ENCODE measurements around the gene EFNA4.
A peak's percentile ranks its signal among the peaks of the same experiment; 100 is the strongest.

Gene EFNA4

GRCh38 chr1:155060736-155061135 lies 2.8 kb upstream of the EFNA4 start:
- H3K27me3 ChIP-seq (ENCODE audit: control insufficient read depth in 1 of 2, insufficient read depth in 1 of 2, low read length in 2 of 2) = no peaks in the 10 kb centered on the region
- no peak overlapping the region for H2AK5ac ChIP-seq (ENCODE audit: low read length, severe bottlenecking)
- no peak overlapping the region for H3K4ac ChIP-seq (ENCODE audit: low read depth in 1 of 2, low read length in 2 of 2)
- H3K9me3 ChIP-seq (ENCODE audit: control insufficient read depth, low read length) = no peaks in the 10 kb centered on the region
- no peak overlapping the region for H3K4me3 ChIP-seq (ENCODE audit: insufficient read depth in 1 of 2, low read depth in 1 of 2, low read length in 2 of 2)
- no peak for DNase-seq
- H3K27ac ChIP-seq (ENCODE audit: low read length, poor library complexity, severe bottlenecking) = no peak overlapping the region
- peak overlapping the region; percentile 53 for H2BK15ac ChIP-seq (ENCODE audit: low read depth, poor library complexity, severe bottlenecking)
- H3K9ac ChIP-seq (ENCODE audit: low read length) = no peak overlapping the region
- 93% methylated on average over 8 of the region's 8 CpGs for WGBS
- H4K8ac ChIP-seq (ENCODE audit: low read length) = no peak overlapping the region
- no peak overlapping the region for H2BK120ac ChIP-seq (ENCODE audit: low read depth, low read length)
- H2AFZ ChIP-seq (ENCODE audit: low read depth, low read length) = no peak overlapping the region
- H2BK5ac ChIP-seq (ENCODE audit: low read depth, low read length, poor library complexity, severe bottlenecking) = no peak overlapping the region
- no peak overlapping the region for H3K23ac ChIP-seq (ENCODE audit: low read length in 2 of 2)
- H2BK12ac ChIP-seq (ENCODE audit: low read length in 2 of 2) = no peak overlapping the region
- peaks cover 7% of the 10 kb centered on the region for H3K79me1 ChIP-seq (replicated peaks; ENCODE audit: low read length, poor library complexity, severe bottlenecking)
- H4K91ac ChIP-seq (ENCODE audit: low read length) = no peak overlapping the region
- no peak overlapping the region for H3K14ac ChIP-seq (ENCODE audit: low read length in 2 of 2)
- H3K4me1 ChIP-seq (ENCODE audit: control insufficient read depth, insufficient read depth, low read depth, low read length) = peaks cover 23% of the 10 kb centered on the region
- no peak overlapping the region for H3K18ac ChIP-seq (ENCODE audit: low read depth in 1 of 2, low read length in 2 of 2)
- peaks cover 47 to 48% of the 10 kb centered on the region in 2 experiments for H3K36me3 ChIP-seq (ENCODE audit: control insufficient read depth in 1 of 2, insufficient read depth in 2 of 2, low read depth in 1 of 2, low read length in 2 of 2)
- H3K4me2 ChIP-seq (ENCODE audit: low read length, poor library complexity, severe bottlenecking) = no peak overlapping the region

DNA sequence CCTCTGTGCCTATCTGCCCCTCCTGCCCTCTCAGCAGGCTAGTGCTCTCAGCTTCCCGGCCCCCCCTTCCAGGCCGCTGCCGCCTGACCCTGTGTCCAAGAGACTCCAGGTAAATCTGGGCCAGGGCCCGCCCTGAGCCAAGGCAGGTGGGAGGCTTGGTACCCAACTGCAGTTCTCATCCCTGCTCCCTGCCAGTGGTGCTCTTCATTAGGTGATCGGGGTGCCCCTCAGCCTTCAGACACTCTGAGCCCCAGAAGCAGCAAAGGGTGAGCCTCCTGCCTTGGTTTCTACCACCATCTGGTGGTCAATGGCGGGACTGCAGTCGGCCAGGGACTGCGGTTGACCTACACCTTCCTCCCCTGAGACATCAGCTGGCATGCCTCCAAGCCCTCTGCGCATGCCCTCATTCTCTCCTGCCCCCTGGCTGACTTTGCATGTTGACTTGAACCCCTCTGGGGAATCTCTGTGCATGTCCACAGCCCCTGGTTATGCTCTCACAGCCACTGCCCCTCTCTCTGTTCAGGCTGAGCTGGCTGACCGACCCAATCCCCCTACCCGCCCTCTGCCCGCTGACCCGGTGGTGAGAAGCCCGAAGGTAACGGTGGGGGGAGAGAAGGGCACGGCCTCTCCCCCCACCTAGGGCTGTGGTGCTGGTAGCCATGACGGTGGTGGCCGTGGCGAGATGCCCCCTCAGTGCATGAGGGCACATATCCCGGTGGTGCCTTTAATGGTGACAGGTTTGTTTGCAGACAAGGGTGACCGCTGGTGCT lies 2.0 kb upstream of the EFNA4 start:
- H3K27me3 ChIP-seq (ENCODE audit: control insufficient read depth in 1 of 2, insufficient read depth in 1 of 2, low read length in 2 of 2) = no peaks in the 10 kb centered on the region
- no peak overlapping the region for H2BK5ac ChIP-seq (ENCODE audit: low read depth, low read length, poor library complexity, severe bottlenecking)
- H2AFZ ChIP-seq (ENCODE audit: low read depth, low read length) = no peak overlapping the region
- H3K14ac ChIP-seq (ENCODE audit: low read length in 2 of 2) = no peak overlapping the region
- H3K4me1 ChIP-seq (ENCODE audit: control insufficient read depth, insufficient read depth, low read depth, low read length) = peaks cover 23% of the 10 kb centered on the region
- H4K91ac ChIP-seq (ENCODE audit: low read length) = no peak overlapping the region
- WGBS = 41% methylated on average over 16 of the region's 21 CpGs
- no peak overlapping the region for H3K4ac ChIP-seq (ENCODE audit: low read depth in 1 of 2, low read length in 2 of 2)
- H3K18ac ChIP-seq (ENCODE audit: low read depth in 1 of 2, low read length in 2 of 2) = no peak overlapping the region
- H2BK12ac ChIP-seq (ENCODE audit: low read length in 2 of 2) = peak overlapping the region in 1 of 2 experiments; percentile 60
- no peak overlapping the region for H3K27ac ChIP-seq (ENCODE audit: low read length, poor library complexity, severe bottlenecking)
- H3K4me2 ChIP-seq (ENCODE audit: low read length, poor library complexity, severe bottlenecking) = no peak overlapping the region
- H2AK5ac ChIP-seq (ENCODE audit: low read length, severe bottlenecking) = no peak overlapping the region
- peak overlapping the region; percentile 33 for H4K8ac ChIP-seq (ENCODE audit: low read length)
- H3K36me3 ChIP-seq (ENCODE audit: control insufficient read depth in 1 of 2, insufficient read depth in 2 of 2, low read depth in 1 of 2, low read length in 2 of 2) = peaks cover 39 to 44% of the 10 kb centered on the region in 2 experiments
- H3K9me3 ChIP-seq (ENCODE audit: control insufficient read depth, low read length) = no peaks in the 10 kb centered on the region
- no peak overlapping the region for H2BK15ac ChIP-seq (ENCODE audit: low read depth, poor library complexity, severe bottlenecking)
- H3K4me3 ChIP-seq (ENCODE audit: insufficient read depth in 1 of 2, low read depth in 1 of 2, low read length in 2 of 2) = no peak overlapping the region
- H3K9ac ChIP-seq (ENCODE audit: low read length) = no peak overlapping the region
- peaks cover 9% of the 10 kb centered on the region for H3K79me1 ChIP-seq (replicated peaks; ENCODE audit: low read length, poor library complexity, severe bottlenecking)
- no peak overlapping the region for H2BK120ac ChIP-seq (ENCODE audit: low read depth, low read length)
- H3K23ac ChIP-seq (ENCODE audit: low read length in 2 of 2) = no peak overlapping the region
- peak; percentile 83 for DNase-seq

- H4K91ac ChIP-seq (ENCODE audit: low read length) = no peak overlapping the region
These were observed 1.3 kb upstream of the EFNA4 start for GRCh38 chr1:155062151-155062686.

DNA sequence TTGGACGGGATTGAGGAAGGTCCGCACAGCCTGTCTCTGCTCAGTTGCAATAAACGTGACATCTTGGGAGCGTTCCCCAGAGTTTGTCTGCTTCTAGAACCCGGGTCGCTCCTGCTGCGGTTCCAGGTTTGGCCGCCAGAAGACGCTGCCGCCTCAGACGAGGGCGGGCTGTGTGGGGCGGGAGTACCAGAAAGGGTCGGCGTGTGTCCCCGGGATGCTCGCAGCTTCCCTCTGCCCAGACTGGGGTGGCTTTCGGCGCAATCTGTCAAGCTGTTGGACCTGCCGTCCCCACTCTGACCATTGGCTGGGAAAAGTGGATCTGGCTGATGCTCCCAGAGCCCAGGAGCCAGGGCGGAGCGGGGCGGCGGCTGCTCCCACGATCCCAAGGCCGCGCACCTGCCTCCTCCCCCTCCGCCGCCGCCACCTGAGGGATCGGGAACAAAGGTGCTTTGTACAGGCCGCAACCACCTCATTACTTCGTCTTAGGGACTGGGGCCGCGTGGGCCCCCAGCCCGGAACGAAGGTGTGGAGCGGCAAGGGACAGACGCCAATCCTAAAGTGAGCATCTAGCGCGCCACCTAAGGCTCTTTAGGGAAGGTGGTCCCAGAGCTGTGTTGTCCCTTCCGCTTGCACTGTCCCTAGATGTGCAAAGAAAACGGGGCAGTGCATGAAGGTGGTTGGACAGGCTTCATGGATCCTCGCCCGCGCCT lies 683 bp upstream of the EFNA4 start:
- no peak overlapping the region for H4K8ac ChIP-seq (ENCODE audit: low read length)
- no peak overlapping the region for H3K4ac ChIP-seq (ENCODE audit: low read depth in 1 of 2, low read length in 2 of 2)
- H3K27me3 ChIP-seq (ENCODE audit: control insufficient read depth in 1 of 2, insufficient read depth in 1 of 2, low read length in 2 of 2) = no peaks in the 10 kb centered on the region
- no peak overlapping the region for H3K23ac ChIP-seq (ENCODE audit: low read length in 2 of 2)
- peaks cover 23% of the 10 kb centered on the region for H3K4me1 ChIP-seq (ENCODE audit: control insufficient read depth, insufficient read depth, low read depth, low read length)
- peaks cover 10% of the 10 kb centered on the region for H3K79me1 ChIP-seq (replicated peaks; ENCODE audit: low read length, poor library complexity, severe bottlenecking)
- H3K9me3 ChIP-seq (ENCODE audit: control insufficient read depth, low read length) = no peaks in the 10 kb centered on the region
- H2AFZ ChIP-seq (ENCODE audit: low read depth, low read length) = no peak overlapping the region
- no peak overlapping the region for H2BK15ac ChIP-seq (ENCODE audit: low read depth, poor library complexity, severe bottlenecking)
- H3K36me3 ChIP-seq (ENCODE audit: control insufficient read depth in 1 of 2, insufficient read depth in 2 of 2, low read depth in 1 of 2, low read length in 2 of 2) = peaks cover 26 to 39% of the 10 kb centered on the region in 2 experiments
- H3K14ac ChIP-seq (ENCODE audit: low read length in 2 of 2) = no peak overlapping the region
- peak overlapping the region; percentile 50 for H3K4me2 ChIP-seq (ENCODE audit: low read length, poor library complexity, severe bottlenecking)
- H4K91ac ChIP-seq (ENCODE audit: low read length) = no peak overlapping the region
- DNase-seq = peak; percentile 69
- H3K4me3 ChIP-seq (ENCODE audit: insufficient read depth in 1 of 2, low read depth in 1 of 2, low read length in 2 of 2) = peak overlapping the region; percentile 36 to 92
- H2BK12ac ChIP-seq (ENCODE audit: low read length in 2 of 2) = no peak overlapping the region
- no peak overlapping the region for H2BK120ac ChIP-seq (ENCODE audit: low read depth, low read length)
- H2AK5ac ChIP-seq (ENCODE audit: low read length, severe bottlenecking) = no peak overlapping the region
- H2BK5ac ChIP-seq (ENCODE audit: low read depth, low read length, poor library complexity, severe bottlenecking) = no peak overlapping the region
- H3K27ac ChIP-seq (ENCODE audit: low read length, poor library complexity, severe bottlenecking) = no peak overlapping the region
- H3K9ac ChIP-seq (ENCODE audit: low read length) = no peak overlapping the region
- 4% methylated on average over 43 of the region's 46 CpGs for WGBS
- no peak overlapping the region for H3K18ac ChIP-seq (ENCODE audit: low read depth in 1 of 2, low read length in 2 of 2)

More at GRCh38 chr1:155062151-155062686, 1.3 kb upstream of the EFNA4 start:
- WGBS = 6% methylated on average over 24 of the region's 29 CpGs
- Histone ChIP-seq H3K79me1 (replicated peaks; ENCODE audit: low read length, poor library complexity, severe bottlenecking) (peaks cover 10% of the 10 kb centered on the region), H2AFZ (ENCODE audit: low read depth, low read length) (no peak overlapping the region), H3K9me3 (ENCODE audit: control insufficient read depth, low read length) (no peaks in the 10 kb centered on the region), H3K27ac (ENCODE audit: low read length, poor library complexity, severe bottlenecking) (no peak overlapping the region), H2BK5ac (ENCODE audit: low read depth, low read length, poor library complexity, severe bottlenecking) (no peak overlapping the region), H3K36me3 (ENCODE audit: control insufficient read depth in 1 of 2, insufficient read depth in 2 of 2, low read depth in 1 of 2, low read length in 2 of 2) (peaks cover 33 to 43% of the 10 kb centered on the region in 2 experiments), H3K4me2 (ENCODE audit: low read length, poor library complexity, severe bottlenecking) (peak overlapping the region; percentile 48), H2BK12ac (ENCODE audit: low read length in 2 of 2) (peak overlapping the region in 1 of 2 experiments; percentile 60), H3K23ac (ENCODE audit: low read length in 2 of 2) (no peak overlapping the region), H4K8ac (ENCODE audit: low read length) (peak overlapping the region; percentile 33), H3K4ac (ENCODE audit: low read depth in 1 of 2, low read length in 2 of 2) (no peak overlapping the region), H3K18ac (ENCODE audit: low read depth in 1 of 2, low read length in 2 of 2) (no peak overlapping the region), H2AK5ac (ENCODE audit: low read length, severe bottlenecking) (no peak overlapping the region), H3K9ac (ENCODE audit: low read length) (no peak overlapping the region), H3K4me3 (ENCODE audit: insufficient read depth in 1 of 2, low read depth in 1 of 2, low read length in 2 of 2) (no peak overlapping the region), H2BK15ac (ENCODE audit: low read depth, poor library complexity, severe bottlenecking) (peak overlapping the region; percentile 50), H3K27me3 (ENCODE audit: control insufficient read depth in 1 of 2, insufficient read depth in 1 of 2, low read length in 2 of 2) (no peaks in the 10 kb centered on the region), H3K14ac (ENCODE audit: low read length in 2 of 2) (no peak overlapping the region), H3K4me1 (ENCODE audit: control insufficient read depth, insufficient read depth, low read depth, low read length) (peaks cover 23% of the 10 kb centered on the region), H2BK120ac (ENCODE audit: low read depth, low read length) (no peak overlapping the region)
- DNase-seq = no peak

Data from mesenchymal stem cell (in vitro differentiated cells and primary cell).